Measurements from ENCODE around the gene RAB1A. TPM values are rescaled to one million over a fixed set of nuclear protein-coding genes. Genes with fewer than 3 reads are reported as not detected.

Gene RAB1A
- total RNA-seq, 1 donor from 2014 or later, result 89.9 TPM

GRCh38 chr2:65071499-65072180 is 58.3 kb downstream of the RAB1A start:
- Histone ChIP-seq H3K36me3 (ENCODE audit: control insufficient read depth, insufficient read depth, low read length) (peaks cover 2% of the 10 kb centered on the region), H3K4me3 (ENCODE audit: low read depth, low read length) (no peak overlapping the region), H3K27me3 (ENCODE audit: control insufficient read depth, insufficient read depth, low read length) (no peaks in the 10 kb centered on the region)
- peak; percentile 19 for TF ChIP-seq CTCF (IDR thresholded peaks at IDR 0.05; ENCODE audit: insufficient read depth, low read length, poor library complexity, severe bottlenecking)
- no peak for DNase-seq (ENCODE audit: low read depth)

- no peak for TF ChIP-seq CTCF (IDR thresholded peaks at IDR 0.05; ENCODE audit: insufficient read depth, low read length, poor library complexity, severe bottlenecking)
- H3K36me3 ChIP-seq (ENCODE audit: control insufficient read depth, insufficient read depth, low read length), result peaks cover 1% of the 10 kb centered on the region
- no peak for DNase-seq (ENCODE audit: low read depth)
- H3K27me3 ChIP-seq (ENCODE audit: control insufficient read depth, insufficient read depth, low read length), result no peaks in the 10 kb centered on the region
- H3K4me3 ChIP-seq (ENCODE audit: low read depth, low read length), result no peak overlapping the region
Observed at GRCh38 chr2:65070856-65071255, 59.0 kb downstream of the RAB1A start.

- Histone ChIP-seq H3K27me3 (ENCODE audit: control insufficient read depth, insufficient read depth, low read length) (no peaks in the 10 kb centered on the region), H3K4me3 (ENCODE audit: low read depth, low read length) (no peak overlapping the region), H3K36me3 (ENCODE audit: control insufficient read depth, insufficient read depth, low read length) (peaks cover 1% of the 10 kb centered on the region)
- peak; percentile 37 for TF ChIP-seq CTCF (IDR thresholded peaks at IDR 0.05; ENCODE audit: insufficient read depth, low read length, poor library complexity, severe bottlenecking)
- no peak for DNase-seq (ENCODE audit: low read depth)
Observed at GRCh38 chr2:65070172-65070830, 59.6 kb downstream of the RAB1A start.

- Histone ChIP-seq H3K4me3 (ENCODE audit: low read depth, low read length) (no peak overlapping the region), H3K36me3 (ENCODE audit: control insufficient read depth, insufficient read depth, low read length) (peaks cover 1% of the 10 kb centered on the region), H3K27me3 (ENCODE audit: control insufficient read depth, insufficient read depth, low read length) (no peaks in the 10 kb centered on the region)
- no peak for TF ChIP-seq CTCF (IDR thresholded peaks at IDR 0.05; ENCODE audit: insufficient read depth, low read length, poor library complexity, severe bottlenecking)
- no peak for DNase-seq (ENCODE audit: low read depth)
Observed at GRCh38 chr2:65069439-65069824, 60.5 kb downstream of the RAB1A start.

GRCh38 chr2:65067806-65068553 is 61.9 kb downstream of the RAB1A start:
- no peak for DNase-seq (ENCODE audit: low read depth)
- Histone ChIP-seq H3K27me3 (ENCODE audit: control insufficient read depth, insufficient read depth, low read length) (no peaks in the 10 kb centered on the region), H3K4me3 (ENCODE audit: low read depth, low read length) (no peak overlapping the region), H3K36me3 (ENCODE audit: control insufficient read depth, insufficient read depth, low read length) (peaks cover 1% of the 10 kb centered on the region)
- no peak for TF ChIP-seq CTCF (IDR thresholded peaks at IDR 0.05; ENCODE audit: insufficient read depth, low read length, poor library complexity, severe bottlenecking)
